Measurements from ENCODE around the gene KRT6A. TPM values are rescaled to one million over a fixed set of nuclear protein-coding genes. Genes with fewer than 3 reads are reported as not detected.

The KRT6A gene
- polyA plus RNA-seq, 2 of the 4 experiments (the other 2 are of a cell fraction): 0.04 to 0.14 TPM

DNA sequence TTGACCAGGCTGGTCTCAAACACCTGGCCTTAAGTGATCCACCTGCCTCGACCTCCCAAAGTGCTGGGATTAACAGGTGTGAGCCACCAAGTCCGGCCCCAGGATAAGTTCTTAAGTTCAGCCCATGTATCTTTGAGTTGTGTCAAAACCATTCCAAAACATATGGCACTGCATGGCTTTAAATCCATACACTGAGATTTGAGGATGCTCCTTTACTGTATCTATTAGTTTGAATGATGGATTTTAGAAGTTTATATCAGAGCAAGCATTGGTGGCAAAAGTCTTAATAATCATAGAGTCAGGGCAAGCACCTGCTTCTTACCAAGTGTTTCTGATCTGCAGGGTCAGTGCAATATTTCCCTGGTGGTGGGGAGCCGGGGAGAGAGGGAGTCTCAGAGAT, 47.2 kb downstream of the KRT6A start:
- FAIRE-seq (no peak), DNase-seq (ENCODE audit: low read depth in 1 of 2, low spot score in 1 of 2) (no peak), ATAC-seq (no peak)
- Histone ChIP-seq H3K9me3 (no peaks in the 10 kb centered on the region), H3K4me2 (no peak overlapping the region), H3K27ac (no peak overlapping the region), H3K4me3 (no peak overlapping the region), H3K4me1 (peaks cover 26% of the 10 kb centered on the region)
- 25% methylated on average over 3 of the region's 3 CpGs for WGBS (ENCODE audit: missing lambda C conversion rate)
- ChIA-PET POLR2A (no interaction called here), CTCF (interaction anchor here (2.0 kb wide), 2 partner anchors 50 to 425 kb away, joined by 4 to 5 read pairs; no protein-coding TSS in a partner anchor)
- TF ChIP-seq TFCP2L1 (CRISPR knock-in tag; IDR thresholded peaks at IDR 0.05) (no peak), FOXS1 (CRISPR knock-in tag; IDR thresholded peaks at IDR 0.05) (no peak), EHF (CRISPR knock-in tag; IDR thresholded peaks at IDR 0.05) (no peak), ZFP36 (IDR thresholded peaks at IDR 0.05; ENCODE audit: borderline replicate concordance, partially characterized antibody) (no peak), HDAC2 (IDR thresholded peaks at IDR 0.05) (no peak), RARB (CRISPR knock-in tag; IDR thresholded peaks at IDR 0.05) (no peak), RCOR1 (IDR thresholded peaks at IDR 0.05; ENCODE audit: low read depth, low read length) (no peak)
- TF ChIP-seq, protein P1, sequence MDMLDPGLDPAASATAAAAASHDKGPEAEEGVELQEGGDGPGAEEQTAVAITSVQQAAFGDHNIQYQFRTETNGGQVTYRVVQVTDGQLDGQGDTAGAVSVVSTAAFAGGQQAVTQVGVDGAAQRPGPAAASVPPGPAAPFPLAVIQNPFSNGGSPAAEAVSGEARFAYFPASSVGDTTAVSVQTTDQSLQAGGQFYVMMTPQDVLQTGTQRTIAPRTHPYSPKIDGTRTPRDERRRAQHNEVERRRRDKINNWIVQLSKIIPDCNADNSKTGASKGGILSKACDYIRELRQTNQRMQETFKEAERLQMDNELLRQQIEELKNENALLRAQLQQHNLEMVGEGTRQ (IDR thresholded peaks at IDR 0.05): no peak

DNA sequence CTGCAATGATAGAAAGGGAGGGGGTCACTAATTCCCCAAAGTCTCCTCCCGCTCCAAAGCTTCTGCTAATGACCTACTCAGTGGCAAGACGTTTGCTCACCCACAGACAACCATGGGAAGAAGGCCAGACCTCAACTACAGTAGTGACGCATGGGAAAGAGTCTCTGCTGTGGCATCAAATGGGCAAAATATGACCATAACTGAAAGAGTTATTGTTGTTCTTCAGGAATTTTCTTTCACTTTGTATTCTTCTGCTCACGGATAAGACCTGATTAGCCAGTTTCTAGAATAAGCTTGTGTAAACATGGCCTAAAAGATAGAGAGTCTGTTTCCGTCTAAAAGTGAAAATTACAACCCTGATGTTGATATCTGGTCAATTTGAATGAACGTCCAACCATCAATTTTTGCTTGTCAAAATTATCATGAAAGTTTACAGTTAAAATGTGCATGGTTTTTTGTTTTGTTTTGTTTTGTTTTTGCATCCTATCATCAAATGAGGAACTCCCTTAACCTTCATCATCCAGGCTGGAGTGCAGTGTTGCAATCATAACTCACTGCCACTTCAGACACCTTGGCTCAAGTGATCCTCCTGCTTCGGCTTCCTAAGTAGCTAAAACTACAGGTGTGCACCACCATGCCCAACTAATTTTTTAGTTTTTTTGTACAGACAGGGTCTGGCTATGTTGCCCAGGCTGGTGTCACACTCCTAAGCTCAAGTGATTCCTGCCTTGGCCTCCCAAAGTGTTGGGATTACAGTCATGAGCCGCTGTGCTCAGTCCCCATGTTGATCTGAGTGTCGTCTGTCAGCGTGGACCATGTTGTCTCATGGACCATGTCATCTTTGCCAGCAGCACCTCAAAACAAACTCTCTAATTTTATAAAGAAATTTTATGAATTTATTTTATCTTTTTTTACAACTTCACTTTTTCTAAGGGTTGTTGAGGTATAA, 48.1 kb downstream of the KRT6A start:
- WGBS (ENCODE audit: missing lambda C conversion rate): 67% methylated on average over 10 of the region's 10 CpGs
- FAIRE-seq (peak; percentile 36), ATAC-seq (no peak), DNase-seq (ENCODE audit: low read depth in 1 of 2, low spot score in 1 of 2) (no peak)
- H3K4me2 ChIP-seq: no peak overlapping the region
- peaks cover 28% of the 10 kb centered on the region for H3K4me1 ChIP-seq
- H3K9me3 ChIP-seq: no peaks in the 10 kb centered on the region
- ChIA-PET POLR2A (no interaction called here), CTCF (interaction anchor here (1.3 to 2.0 kb wide), 3 partner anchors 52 to 426 kb away, joined by 3 to 6 read pairs (median 4); no protein-coding TSS in a partner anchor)
- peak overlapping the region in 1 of 2 experiments; percentile 32; a peak in 1 of 6 replicates for H3K27ac ChIP-seq
- H3K4me3 ChIP-seq: no peak overlapping the region
- TF ChIP-seq, protein P2, sequence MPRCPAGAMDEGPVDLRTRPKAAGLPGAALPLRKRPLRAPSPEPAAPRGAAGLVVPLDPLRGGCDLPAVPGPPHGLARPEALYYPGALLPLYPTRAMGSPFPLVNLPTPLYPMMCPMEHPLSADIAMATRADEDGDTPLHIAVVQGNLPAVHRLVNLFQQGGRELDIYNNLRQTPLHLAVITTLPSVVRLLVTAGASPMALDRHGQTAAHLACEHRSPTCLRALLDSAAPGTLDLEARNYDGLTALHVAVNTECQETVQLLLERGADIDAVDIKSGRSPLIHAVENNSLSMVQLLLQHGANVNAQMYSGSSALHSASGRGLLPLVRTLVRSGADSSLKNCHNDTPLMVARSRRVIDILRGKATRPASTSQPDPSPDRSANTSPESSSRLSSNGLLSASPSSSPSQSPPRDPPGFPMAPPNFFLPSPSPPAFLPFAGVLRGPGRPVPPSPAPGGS (IDR thresholded peaks at IDR 0.05): no peak
- TF ChIP-seq CHD2 (IDR thresholded peaks at IDR 0.05; ENCODE audit: low read length, partially characterized antibody) (no peak), RARB (CRISPR knock-in tag; IDR thresholded peaks at IDR 0.05) (no peak), CBX2 (IDR thresholded peaks at IDR 0.05; ENCODE audit: borderline replicate concordance, low read depth) (no peak), CEBPB (IDR thresholded peaks at IDR 0.05) (no peak), CHD4 (IDR thresholded peaks at IDR 0.05; ENCODE audit: borderline replicate concordance) (no peak), HEYL (CRISPR knock-in tag; IDR thresholded peaks at IDR 0.05) (no peak), JUN (IDR thresholded peaks at IDR 0.05) (no peak), FOSB (CRISPR knock-in tag; IDR thresholded peaks at IDR 0.05) (no peak), HOXA7 (CRISPR knock-in tag; IDR thresholded peaks at IDR 0.05) (no peak), RNF2 (IDR thresholded peaks at IDR 0.05; ENCODE audit: borderline replicate concordance, low read depth) (no peak), ZSCAN20 (CRISPR knock-in tag; IDR thresholded peaks at IDR 0.05) (no peak), ESRRA (IDR thresholded peaks at IDR 0.05; ENCODE audit: borderline replicate concordance, low read length) (no peak)
- TF ChIP-seq, protein P3, sequence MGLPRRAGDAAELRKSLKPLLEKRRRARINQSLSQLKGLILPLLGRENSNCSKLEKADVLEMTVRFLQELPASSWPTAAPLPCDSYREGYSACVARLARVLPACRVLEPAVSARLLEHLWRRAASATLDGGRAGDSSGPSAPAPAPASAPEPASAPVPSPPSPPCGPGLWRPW (IDR thresholded peaks at IDR 0.05): no peak
- TF ChIP-seq, protein P4, sequence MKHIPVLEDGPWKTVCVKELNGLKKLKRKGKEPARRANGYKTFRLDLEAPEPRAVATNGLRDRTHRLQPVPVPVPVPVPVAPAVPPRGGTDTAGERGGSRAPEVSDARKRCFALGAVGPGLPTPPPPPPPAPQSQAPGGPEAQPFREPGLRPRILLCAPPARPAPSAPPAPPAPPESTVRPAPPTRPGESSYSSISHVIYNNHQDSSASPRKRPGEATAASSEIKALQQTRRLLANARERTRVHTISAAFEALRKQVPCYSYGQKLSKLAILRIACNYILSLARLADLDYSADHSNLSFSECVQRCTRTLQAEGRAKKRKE (CRISPR knock-in tag; IDR thresholded peaks at IDR 0.05; ENCODE audit: low read depth): no peak
- TF ChIP-seq, protein P5, sequence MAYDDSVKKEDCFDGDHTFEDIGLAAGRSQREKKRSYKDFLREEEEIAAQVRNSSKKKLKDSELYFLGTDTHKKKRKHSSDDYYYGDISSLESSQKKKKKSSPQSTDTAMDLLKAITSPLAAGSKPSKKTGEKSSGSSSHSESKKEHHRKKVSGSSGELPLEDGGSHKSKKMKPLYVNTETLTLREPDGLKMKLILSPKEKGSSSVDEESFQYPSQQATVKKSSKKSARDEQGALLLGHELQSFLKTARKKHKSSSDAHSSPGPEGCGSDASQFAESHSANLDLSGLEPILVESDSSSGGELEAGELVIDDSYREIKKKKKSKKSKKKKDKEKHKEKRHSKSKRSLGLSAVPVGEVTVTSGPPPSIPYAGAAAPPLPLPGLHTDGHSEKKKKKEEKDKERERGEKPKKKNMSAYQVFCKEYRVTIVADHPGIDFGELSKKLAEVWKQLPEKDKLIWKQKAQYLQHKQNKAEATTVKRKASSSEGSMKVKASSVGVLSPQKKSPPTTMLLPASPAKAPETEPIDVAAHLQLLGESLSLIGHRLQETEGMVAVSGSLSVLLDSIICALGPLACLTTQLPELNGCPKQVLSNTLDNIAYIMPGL (CRISPR knock-in tag; IDR thresholded peaks at IDR 0.05; ENCODE audit: borderline replicate concordance): no peak
- TF ChIP-seq, protein P6, sequence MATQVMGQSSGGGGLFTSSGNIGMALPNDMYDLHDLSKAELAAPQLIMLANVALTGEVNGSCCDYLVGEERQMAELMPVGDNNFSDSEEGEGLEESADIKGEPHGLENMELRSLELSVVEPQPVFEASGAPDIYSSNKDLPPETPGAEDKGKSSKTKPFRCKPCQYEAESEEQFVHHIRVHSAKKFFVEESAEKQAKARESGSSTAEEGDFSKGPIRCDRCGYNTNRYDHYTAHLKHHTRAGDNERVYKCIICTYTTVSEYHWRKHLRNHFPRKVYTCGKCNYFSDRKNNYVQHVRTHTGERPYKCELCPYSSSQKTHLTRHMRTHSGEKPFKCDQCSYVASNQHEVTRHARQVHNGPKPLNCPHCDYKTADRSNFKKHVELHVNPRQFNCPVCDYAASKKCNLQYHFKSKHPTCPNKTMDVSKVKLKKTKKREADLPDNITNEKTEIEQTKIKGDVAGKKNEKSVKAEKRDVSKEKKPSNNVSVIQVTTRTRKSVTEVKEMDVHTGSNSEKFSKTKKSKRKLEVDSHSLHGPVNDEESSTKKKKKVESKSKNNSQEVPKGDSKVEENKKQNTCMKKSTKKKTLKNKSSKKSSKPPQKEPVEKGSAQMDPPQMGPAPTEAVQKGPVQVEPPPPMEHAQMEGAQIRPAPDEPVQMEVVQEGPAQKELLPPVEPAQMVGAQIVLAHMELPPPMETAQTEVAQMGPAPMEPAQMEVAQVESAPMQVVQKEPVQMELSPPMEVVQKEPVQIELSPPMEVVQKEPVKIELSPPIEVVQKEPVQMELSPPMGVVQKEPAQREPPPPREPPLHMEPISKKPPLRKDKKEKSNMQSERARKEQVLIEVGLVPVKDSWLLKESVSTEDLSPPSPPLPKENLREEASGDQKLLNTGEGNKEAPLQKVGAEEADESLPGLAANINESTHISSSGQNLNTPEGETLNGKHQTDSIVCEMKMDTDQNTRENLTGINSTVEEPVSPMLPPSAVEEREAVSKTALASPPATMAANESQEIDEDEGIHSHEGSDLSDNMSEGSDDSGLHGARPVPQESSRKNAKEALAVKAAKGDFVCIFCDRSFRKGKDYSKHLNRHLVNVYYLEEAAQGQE (IDR thresholded peaks at IDR 0.05): no peak
